ENCODE data around the gene BUB1.
"Not testable (repeated sequence)": the region's sequence is repeated elsewhere in the genome, so short reads cannot be mapped to it uniquely, and the experiment has no call there.

BUB1 gene

GRCh38 chr2:110690083-110690965 is 12.5 kb upstream of the BUB1 start:
- no peak for DNase-seq

GRCh38 chr2:110688594-110689091 is 10.8 kb upstream of the BUB1 start:
- no peak for DNase-seq

DNA sequence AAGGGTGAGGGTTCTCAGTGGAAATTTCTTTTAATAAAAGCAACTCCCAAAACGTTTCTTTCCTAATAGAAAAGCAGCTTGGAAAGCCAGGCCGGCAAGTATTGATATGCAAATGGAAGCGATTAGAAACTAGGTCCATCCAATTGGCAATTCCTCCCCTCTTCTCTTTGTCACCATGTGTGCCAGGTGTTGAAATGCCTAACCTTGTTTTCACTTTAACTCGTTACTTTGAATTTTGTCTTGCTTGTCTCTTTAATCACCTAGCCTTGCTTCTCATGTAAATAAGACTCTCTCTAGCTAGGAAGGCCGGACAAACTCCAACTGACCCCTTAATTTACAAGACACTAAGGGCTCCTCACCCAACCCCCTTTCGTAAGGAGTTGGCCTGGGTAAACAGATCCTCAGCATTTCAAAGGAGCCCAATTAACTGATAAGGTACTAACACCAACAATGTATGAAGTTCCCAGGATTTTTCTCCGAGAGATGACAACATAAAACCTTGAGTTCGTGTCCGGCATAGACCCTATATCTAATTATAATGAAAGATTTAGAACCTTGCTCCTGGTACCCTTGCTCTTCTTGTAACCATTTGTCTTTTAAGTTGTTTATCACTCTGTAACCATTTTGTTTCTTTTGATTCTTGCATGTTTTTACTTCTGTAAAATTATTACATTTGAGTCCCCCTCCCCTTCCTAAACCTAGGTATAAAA is 10.1 kb upstream of the BUB1 start:
- DNase-seq, result not testable (repeated sequence)

- DNase-seq, result no peak
These were observed 5.0 kb upstream of the BUB1 start for GRCh38 chr2:110682872-110683271.

- no peak for DNase-seq
These were observed 4.4 kb upstream of the BUB1 start for GRCh38 chr2:110682267-110682666.

DNA sequence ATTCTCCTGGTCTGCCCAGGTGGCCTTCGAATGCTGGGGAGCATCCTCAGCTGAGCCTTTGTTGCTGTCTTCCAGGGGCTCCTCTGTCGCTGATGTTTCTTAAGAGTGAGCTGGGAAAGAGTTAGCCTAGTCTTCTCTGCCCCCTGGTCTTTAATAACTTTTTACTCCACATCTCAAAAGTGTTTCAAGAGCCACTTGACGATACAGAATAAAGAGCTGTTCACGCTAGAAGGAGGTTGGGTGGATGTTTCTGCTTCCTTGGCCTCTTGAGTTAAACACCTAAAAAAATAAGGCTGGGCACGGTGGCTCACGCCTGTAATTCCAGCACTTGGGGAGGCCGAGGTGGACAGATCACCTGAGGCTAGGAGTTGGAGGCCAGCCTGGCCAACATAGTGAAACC is 2.8 kb upstream of the BUB1 start:
- no peak for DNase-seq

DNA sequence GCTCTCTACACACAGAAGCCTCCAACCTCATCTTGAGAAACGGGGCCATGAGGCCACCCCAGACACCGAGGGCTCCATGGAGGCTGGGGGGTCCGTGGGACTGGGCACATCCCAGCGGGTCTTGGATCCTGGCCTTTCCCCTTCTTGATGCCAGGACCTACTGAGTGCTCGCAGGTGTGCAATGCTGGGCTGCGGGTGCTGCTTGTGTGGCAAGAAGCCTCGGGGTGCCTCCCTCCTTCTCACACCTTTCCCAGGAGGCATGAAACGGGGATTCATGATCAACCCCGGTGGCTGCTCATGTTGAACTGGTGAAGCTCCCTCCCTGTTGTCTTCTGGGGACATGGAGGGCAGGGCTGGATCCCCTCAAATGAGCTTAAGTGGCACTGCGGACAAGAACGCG is 2.0 kb upstream of the BUB1 start:
- no peak for DNase-seq

- no peak for DNase-seq
These were observed 1.5 kb upstream of the BUB1 start for GRCh38 chr2:110679337-110679707.

- no peak for DNase-seq
These were observed 834 bp upstream of the BUB1 start for GRCh38 chr2:110678457-110679336.

GRCh38 chr2:110677080-110677479 is 783 bp downstream of the BUB1 start:
- DNase-seq, result no peak

- no peak for DNase-seq
These were observed 2.2 kb downstream of the BUB1 start for GRCh38 chr2:110675679-110676078.

DNA sequence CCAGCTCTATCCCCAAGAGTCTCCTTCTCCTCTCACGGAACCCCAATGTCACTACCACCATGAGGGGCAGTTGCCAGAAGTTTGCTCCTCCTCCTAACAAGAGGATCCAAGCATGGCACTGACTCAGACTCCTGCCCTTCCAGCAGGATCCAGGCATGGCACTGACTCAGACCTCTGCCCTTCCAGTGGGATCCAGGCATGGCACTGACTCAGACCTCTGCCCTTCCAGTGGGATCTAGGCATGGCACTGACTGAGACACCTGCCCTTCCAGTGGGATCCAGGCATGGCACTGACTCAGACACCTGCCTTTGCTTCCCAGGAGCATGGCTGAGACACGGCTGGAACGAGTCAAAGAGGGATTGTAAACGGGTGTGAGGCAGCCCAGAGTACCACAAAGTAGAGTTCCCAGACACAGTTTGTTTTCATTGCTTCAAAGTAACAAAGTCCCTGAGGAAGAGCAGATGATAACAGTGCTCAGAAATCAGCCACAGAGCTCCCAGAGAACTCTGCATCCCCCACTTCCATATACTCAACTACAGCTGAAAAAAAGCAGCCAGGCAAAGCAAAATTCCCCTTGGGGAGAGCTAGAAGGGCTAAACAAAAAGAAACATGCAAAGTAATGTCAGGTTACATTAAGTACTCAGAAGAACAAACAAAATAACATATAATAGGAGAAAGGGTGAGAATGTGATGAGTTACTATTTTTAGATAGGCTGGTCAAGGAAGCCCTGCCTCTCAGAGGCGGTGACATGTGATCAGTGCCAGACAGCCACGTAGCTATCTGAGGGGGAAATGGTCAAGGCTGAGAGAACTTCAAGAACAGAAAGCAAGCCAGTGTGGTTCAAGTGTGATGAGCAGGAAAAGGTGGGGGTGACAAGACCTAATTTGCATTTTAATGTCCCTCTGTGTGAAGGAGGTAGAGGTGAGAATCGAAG is 3.0 kb downstream of the BUB1 start:
- DNase-seq, result no peak

DNA sequence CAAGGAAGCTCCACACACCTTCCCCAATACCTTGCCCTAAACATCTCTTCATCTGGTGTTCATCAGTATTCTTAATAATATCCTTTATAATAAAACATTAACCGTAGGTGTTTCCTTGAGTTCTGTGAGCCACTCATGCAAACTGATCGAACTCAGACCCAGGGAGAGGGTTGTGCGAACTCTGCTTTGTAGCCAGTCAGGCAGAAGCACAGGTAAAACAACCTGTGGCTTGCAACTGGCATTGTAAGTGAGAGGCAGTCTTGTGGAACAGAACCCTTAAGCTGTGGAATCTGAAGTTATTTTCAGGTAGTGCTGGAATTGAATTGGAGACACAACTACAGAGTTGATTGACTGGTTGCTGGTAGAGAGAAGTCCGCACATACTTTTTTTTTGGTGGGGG is 4.7 kb downstream of the BUB1 start:
- no peak for DNase-seq

GRCh38 chr2:110670826-110671225 is 7.0 kb downstream of the BUB1 start:
- DNase-seq, result no peak

- no peak for DNase-seq
These were observed 8.8 kb downstream of the BUB1 start for GRCh38 chr2:110669079-110669478.

- DNase-seq, result no peak
These were observed 10.8 kb downstream of the BUB1 start for GRCh38 chr2:110667071-110667470.

GRCh38 chr2:110664135-110664534 is 13.7 kb downstream of the BUB1 start:
- no peak for DNase-seq

- DNase-seq, result no peak
These were observed 15.3 kb downstream of the BUB1 start for GRCh38 chr2:110662560-110662959.

- DNase-seq, result no peak
These were observed 17.3 kb downstream of the BUB1 start for GRCh38 chr2:110660558-110660957.

DNA sequence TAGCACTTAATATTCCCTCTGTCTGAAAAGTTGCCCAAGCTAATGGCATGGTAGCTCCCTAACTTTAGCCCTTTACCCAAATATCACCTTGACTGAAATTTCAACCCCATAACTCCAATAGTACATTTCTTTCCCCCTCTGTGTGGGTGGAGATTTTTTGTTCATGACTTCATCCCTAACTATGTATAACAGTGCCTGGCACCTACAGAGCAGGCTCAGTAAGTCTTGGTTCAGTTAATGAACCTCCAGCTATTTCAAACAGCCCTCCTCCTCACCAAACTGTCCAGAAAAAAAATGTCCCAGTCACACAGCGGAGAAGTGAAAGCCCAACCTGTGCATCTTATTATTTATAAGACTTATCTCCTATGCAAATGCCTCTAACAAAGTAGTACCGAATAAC is 18.6 kb downstream of the BUB1 start:
- DNase-seq, result no peak

- DNase-seq, result no peak
These were observed 20.0 kb downstream of the BUB1 start for GRCh38 chr2:110657724-110658305.

- DNase-seq, result no peak
These were observed 22.2 kb downstream of the BUB1 start for GRCh38 chr2:110655701-110656100.

Measured in effector CD8-positive, alpha-beta T cell (primary cell).